GM12801 (cell line): ENCODE data around the gene SYNE3.

ENCODE experiments used
- CTCF ChIP-seq: IDR thresholded peaks from one replicate; pipeline ENCODE4 v1.5.1; 2011; ENCODE audit warnings: control low read depth; ENCODE audit not compliant: insufficient read length; ENCODE audit errors: extremely low read depth

SYNE3 gene

DNA sequence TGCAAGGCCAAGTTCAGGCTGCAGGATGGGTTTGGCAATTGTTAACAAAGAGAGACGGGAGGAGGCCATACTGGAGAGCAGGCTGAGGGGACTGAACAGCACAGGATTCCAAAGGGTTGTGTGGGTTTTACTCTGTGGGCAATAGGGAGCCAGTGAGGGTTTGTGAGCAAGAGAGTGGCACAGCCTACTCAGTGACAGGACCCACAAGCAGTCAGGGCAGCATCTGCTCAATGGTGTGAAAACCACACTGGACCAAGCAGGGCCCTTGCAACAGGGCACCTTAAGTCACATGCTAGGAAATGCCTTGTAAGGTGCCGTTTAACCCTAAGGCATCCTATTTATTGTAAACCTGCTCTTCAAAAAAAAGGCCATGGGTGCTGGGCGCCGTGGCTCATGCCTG is 22.0 kb downstream of the SYNE3 start:
- no peak for TF ChIP-seq CTCF

- no peak for TF ChIP-seq CTCF
Measured at GRCh38 chr14:95493976-95494375, 22.5 kb downstream of the SYNE3 start.

- no peak for TF ChIP-seq CTCF
Measured at GRCh38 chr14:95493503-95493902, 22.9 kb downstream of the SYNE3 start.

DNA sequence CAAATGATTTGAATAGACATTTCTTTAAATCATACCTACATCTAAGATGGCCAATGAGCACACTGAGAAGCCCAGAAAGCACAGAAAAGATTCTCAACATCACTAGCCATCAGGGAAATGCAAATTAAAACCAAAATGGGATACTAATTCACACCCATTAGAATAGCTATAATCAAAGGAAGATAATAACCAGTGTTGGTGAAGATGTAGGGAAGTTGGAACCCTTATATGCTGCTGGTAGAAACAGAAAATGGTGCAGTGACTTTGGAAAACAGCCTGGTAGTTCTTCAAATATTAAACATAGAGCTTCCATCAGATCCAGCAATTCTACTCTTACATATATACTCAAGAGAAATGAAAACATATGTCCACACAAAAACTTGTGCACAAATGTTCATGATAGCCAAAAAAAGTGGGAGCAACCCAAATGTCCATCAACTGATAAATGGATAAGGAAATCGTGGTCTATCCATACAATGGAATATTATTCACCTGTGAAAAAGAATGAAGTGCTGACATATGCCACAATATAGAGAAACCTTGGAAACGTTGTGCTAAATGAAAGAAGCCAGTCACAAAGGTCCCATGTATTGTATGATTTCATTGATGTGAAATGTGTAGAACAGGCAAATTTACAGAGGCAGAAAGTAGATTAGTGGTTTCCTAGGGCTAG is 24.4 kb downstream of the SYNE3 start:
- TF ChIP-seq CTCF, result no peak

GRCh38 chr14:95490727-95491451 is 25.6 kb downstream of the SYNE3 start:
- no peak for TF ChIP-seq CTCF

- no peak for TF ChIP-seq CTCF
Measured at GRCh38 chr14:95490138-95490509, 26.3 kb downstream of the SYNE3 start.

GRCh38 chr14:95489214-95490137 is 27.0 kb downstream of the SYNE3 start:
- no peak for TF ChIP-seq CTCF
